Measurements from ENCODE around the gene AHDC1. TPM values are rescaled to one million over a fixed set of nuclear protein-coding genes. Genes with fewer than 3 reads are reported as not detected.

Gene AHDC1
- total and polyA plus RNA-seq, 2 of the 13 experiments (the other 11 are each of a cell fraction or from before 2014, with no cell fraction given), result 1.0 to 2.7 TPM

GRCh38 chr1:27527890-27528817, 75.8 kb downstream of the AHDC1 start:
- peak overlapping the region; percentile 56 to 79 (median 60) for H3K4me3 ChIP-seq (replicated peaks in 1 of 3; ENCODE audit: insufficient read depth in 1 of 3, low read depth in 2 of 3, low read length in 3 of 3)
- DNase-seq (ENCODE audit: low spot score) (no peak), FAIRE-seq (no peak), ATAC-seq (peak; percentile 66)
- POLR2A ChIA-PET, result interaction anchor here (1.1 to 1.9 kb wide), 7 partner anchors 14 to 55 kb away, joined by 3 to 6 read pairs (median 5); no protein-coding TSS in a partner anchor
- H3K9me3 ChIP-seq (ENCODE audit: low read length), result no peaks in the 10 kb centered on the region
- intact Hi-C loops (cut with micrococcal nuclease; ENCODE audit: unreplicated experiment), result loop anchor here (5.0 kb wide), 1 partner anchor 44 kb away; no protein-coding TSS in a partner anchor
- no peak overlapping the region for H3K27ac ChIP-seq (ENCODE audit: extremely low read length, insufficient read depth, low read length)
- H3K9ac ChIP-seq (ENCODE audit: insufficient read depth, low read depth, low read length), result peak overlapping the region; percentile 64
- H2AFZ ChIP-seq (ENCODE audit: low read length), result no peak overlapping the region
- CTCF ChIA-PET (ENCODE audit: low intra/inter-chr PET ratio, low total read pairs), result no interaction called here
- H3K27me3 ChIP-seq (ENCODE audit: control insufficient read depth in 1 of 2, insufficient read depth in 2 of 2, low read length in 2 of 2), result no peaks in the 10 kb centered on the region
- H3K4me1 ChIP-seq (ENCODE audit: insufficient read depth, low read length), result peaks cover 62% of the 10 kb centered on the region
- no TSS peak for BruUV-seq (replicated peaks)
- no peaks in the 10 kb centered on the region for H3K79me2 ChIP-seq (ENCODE audit: insufficient read depth, low read length)
- H4K20me1 ChIP-seq (ENCODE audit: insufficient read depth, low read length), result no peaks in the 10 kb centered on the region
- in situ Hi-C loops (cut with HindIII; ENCODE audit: extremely low pct_ligation_motif_present, low pct_unique_long_range_greater_than_20kb), result no loop called here
- 8% methylated on average over 5 of the region's 71 CpGs for WGBS (ENCODE audit: low lambda C conversion rate)
- no peaks in the 10 kb centered on the region for H3K36me3 ChIP-seq (replicated peaks in 1 of 2; ENCODE audit: control insufficient read depth in 1 of 2, insufficient read depth in 2 of 2, low read length in 2 of 2)
- peak overlapping the region; percentile 100 for H3K4me2 ChIP-seq (ENCODE audit: low read depth, low read length)
- TF ChIP-seq POLR2AphosphoS2 (IDR thresholded peaks at IDR 0.05; ENCODE audit: low read depth, low read length), result no peak
- no peak for TF ChIP-seq NR2C2 (CRISPR knock-in tag; IDR thresholded peaks at IDR 0.05; ENCODE audit: borderline replicate concordance)
- TF ChIP-seq, protein P1, sequence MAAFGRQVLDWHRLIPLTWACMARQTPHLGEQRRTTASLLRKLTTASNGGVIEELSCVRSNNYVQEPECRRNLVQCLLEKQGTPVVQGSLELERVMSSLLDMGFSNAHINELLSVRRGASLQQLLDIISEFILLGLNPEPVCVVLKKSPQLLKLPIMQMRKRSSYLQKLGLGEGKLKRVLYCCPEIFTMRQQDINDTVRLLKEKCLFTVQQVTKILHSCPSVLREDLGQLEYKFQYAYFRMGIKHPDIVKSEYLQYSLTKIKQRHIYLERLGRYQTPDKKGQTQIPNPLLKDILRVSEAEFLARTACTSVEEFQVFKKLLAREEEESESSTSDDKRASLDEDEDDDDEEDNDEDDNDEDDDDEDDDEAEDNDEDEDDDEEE (CRISPR knock-in tag; IDR thresholded peaks at IDR 0.05), result 0 out of 2 replicates have a peak, but pooled peaks have one; percentile 72
- TF ChIP-seq NFRKB (IDR thresholded peaks at IDR 0.05), result no peak
- TF ChIP-seq ZNF124 (CRISPR knock-in tag; IDR thresholded peaks at IDR 0.05), result 0 out of 2 replicates have a peak, but pooled peaks have one; percentile 6
- no peak for TF ChIP-seq ZNF101 (CRISPR knock-in tag; IDR thresholded peaks at IDR 0.05; ENCODE audit: borderline replicate concordance, low read depth)
- TF ChIP-seq, protein P2, sequence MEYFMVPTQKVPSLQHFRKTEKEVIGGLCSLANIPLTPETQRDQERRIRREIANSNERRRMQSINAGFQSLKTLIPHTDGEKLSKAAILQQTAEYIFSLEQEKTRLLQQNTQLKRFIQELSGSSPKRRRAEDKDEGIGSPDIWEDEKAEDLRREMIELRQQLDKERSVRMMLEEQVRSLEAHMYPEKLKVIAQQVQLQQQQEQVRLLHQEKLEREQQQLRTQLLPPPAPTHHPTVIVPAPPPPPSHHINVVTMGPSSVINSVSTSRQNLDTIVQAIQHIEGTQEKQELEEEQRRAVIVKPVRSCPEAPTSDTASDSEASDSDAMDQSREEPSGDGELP (IDR thresholded peaks at IDR 0.05; ENCODE audit: borderline replicate concordance, low read depth), result peak; percentile 11; the same call in 1 of the 2 replicates
- no peak for TF ChIP-seq HOXA9 (CRISPR knock-in tag; IDR thresholded peaks at IDR 0.05; ENCODE audit: borderline replicate concordance)
- no peak for TF ChIP-seq ZNF383 (CRISPR knock-in tag; IDR thresholded peaks at IDR 0.05; ENCODE audit: borderline replicate concordance)
- TF ChIP-seq RFX5 (IDR thresholded peaks at IDR 0.05; ENCODE audit: low read depth, low read length), result no peak
- no peak for TF ChIP-seq BCLAF1 (IDR thresholded peaks at IDR 0.05)
- TF ChIP-seq SNAPC4 (CRISPR knock-in tag; IDR thresholded peaks at IDR 0.05), result no peak
- TF ChIP-seq ZBTB21 (CRISPR knock-in tag; IDR thresholded peaks at IDR 0.05), result no peak

Data from HepG2 (cell line).